H1 (cell line): ENCODE data around the gene ACTN4. TPM values are rescaled to one million over a fixed set of nuclear protein-coding genes. Genes with fewer than 3 reads are reported as not detected.

Experiments used
- CTCF ChIA-PET: fragments of 300-600 bp; sonication (Branson Sonifier 250); formaldehyde crosslinking; loops from one replicate; lab custom pipeline; 2021; ENCODE audit not compliant: partially characterized antibody; lab: Charles Lee
- POLR2A ChIA-PET: fragments of 300-600 bp; sonication (Branson Sonifier 250); formaldehyde crosslinking; loops from one replicate; lab custom pipeline; 2021; ENCODE audit warnings: inconsistent platforms; ENCODE audit not compliant: partially characterized antibody; lab: Charles Lee
- DNase-seq, 2 experiments: peaks; one replicate each; pipeline versions ENCODE4 v3.0.0 to v3.0.0-alpha.2; 2010 to 2022; ENCODE audit warnings: low spot score in 2 of 2, low read depth in 1 of 2, mixed read lengths in 1 of 2
- FAIRE-seq: peaks from 2 replicates; lab custom pipeline; 2011; peaks lifted over from hg19 to GRCh38; lab: Jason Lieb, UNC
- H2AFZ ChIP-seq: 2 replicates; pipeline ENCODE4 v1.8.1; 2012; ENCODE audit warnings: low read length, inconsistent platforms
- H2AK5ac ChIP-seq: 2 replicates; pipeline ENCODE4 v1.6.1; 2013; ENCODE audit warnings: low read depth, low read length
- H2BK120ac ChIP-seq: replicated peaks from 2 replicates; pipeline ENCODE3; 2013; ENCODE audit warnings: low read depth, low read length, inconsistent platforms
- H2BK12ac ChIP-seq: 2 replicates; pipeline ENCODE4 v1.6.1; 2013; ENCODE audit warnings: low read depth, low read length
- H2BK15ac ChIP-seq: 2 replicates; pipeline ENCODE4 v1.6.1; 2013; ENCODE audit warnings: low read length
- H2BK20ac ChIP-seq: 2 replicates; pipeline ENCODE4 v1.6.1; 2013; ENCODE audit warnings: low read length
- H2BK5ac ChIP-seq: 2 replicates; pipeline ENCODE4 v1.6.1; 2013; ENCODE audit warnings: low read depth, low read length
- H3K14ac ChIP-seq: 2 replicates; pipeline ENCODE4 v1.6.1; 2013; ENCODE audit warnings: inconsistent platforms; ENCODE audit not compliant: insufficient read length
- H3K18ac ChIP-seq: 2 replicates; pipeline ENCODE4 v1.6.1; 2013; ENCODE audit warnings: low read length; ENCODE audit errors: extremely low read depth
- H3K23ac ChIP-seq: 2 replicates; pipeline ENCODE4 v1.6.1; 2013; ENCODE audit warnings: inconsistent platforms; ENCODE audit not compliant: insufficient read length
- H3K23me2 ChIP-seq: 2 replicates; pipeline ENCODE4 v1.6.1; 2013; ENCODE audit warnings: low read depth, low read length
- H3K27ac ChIP-seq: 2 replicates; pipeline ENCODE4 v1.6.1; 2011; ENCODE audit warnings: low read depth, low read length, inconsistent platforms
- H3K27me3 ChIP-seq, 4 experiments: replicated peaks in 1 of 4; 1 replicate in 1 of 4; 2 replicates in 3 of 4; pipeline versions ENCODE4 v1.6.1 to v1.8.1; 2011 to 2013; ENCODE audit warnings: low read length in 3 of 4, mild to moderate bottlenecking in 3 of 4, inconsistent platforms in 2 of 4, mixed read lengths in 2 of 4, moderate library complexity in 1 of 4; ENCODE audit not compliant: control insufficient read depth in 3 of 4, insufficient read depth in 3 of 4; ENCODE audit errors: extremely low read depth in 1 of 4
- H3K36me3 ChIP-seq, 4 experiments: 2 replicates each; pipeline versions ENCODE4 v1.6.1 to v1.8.1; 2011 to 2013; ENCODE audit warnings: mild to moderate bottlenecking in 4 of 4, low read length in 3 of 4, moderate library complexity in 2 of 4, control low read depth in 1 of 4, inconsistent platforms in 1 of 4; ENCODE audit not compliant: insufficient read depth in 4 of 4, control insufficient read depth in 2 of 4
- H3K4ac ChIP-seq: replicated peaks from 2 replicates; pipeline ENCODE3; 2013; ENCODE audit warnings: low read length, low read depth, mixed read lengths, inconsistent platforms; ENCODE audit not compliant: insufficient read length
- H3K4me1 ChIP-seq, 4 experiments: replicated peaks in 1 of 4; 1 replicate in 1 of 4; 2 replicates in 3 of 4; pipeline versions ENCODE4 v1.6.1 to v1.8.1; 2011 to 2013; ENCODE audit warnings: low read length in 3 of 4, inconsistent platforms in 2 of 4, mixed read lengths in 1 of 4; ENCODE audit not compliant: insufficient read depth in 4 of 4, control insufficient read depth in 3 of 4
- H3K4me2 ChIP-seq, 2 experiments: 2 replicates each; pipeline versions ENCODE4 v1.6.1 to v1.8.1; 2011 to 2013; ENCODE audit warnings: low read depth in 2 of 2, low read length in 2 of 2, control low read depth in 1 of 2, inconsistent platforms in 1 of 2, mild to moderate bottlenecking in 1 of 2; ENCODE audit not compliant: insufficient read depth in 1 of 2
- H3K4me3 ChIP-seq, 4 experiments: fragments of 200-600, 300-600 bp in 1 of 4; sonication (generic), shearing (Covaris generic), sonication (Bioruptor Twin) in 1 of 4; 2 replicates each; pipeline versions ENCODE4 v1.5.1 to v1.8.1; 2011 to 2016; ENCODE audit warnings: low read length in 4 of 4, low read depth in 3 of 4, control low read depth in 2 of 4, inconsistent platforms in 2 of 4, mild to moderate bottlenecking in 2 of 4, mixed read lengths in 1 of 4, moderate library complexity in 1 of 4; ENCODE audit not compliant: insufficient read depth in 2 of 4; ENCODE audit errors: extremely low read depth in 1 of 4
- H3K56ac ChIP-seq: replicated peaks from 2 replicates; pipeline ENCODE3; 2013; ENCODE audit warnings: low read depth, mild to moderate bottlenecking, mixed read lengths, low read length, inconsistent platforms; ENCODE audit not compliant: insufficient read length
- H3K79me1 ChIP-seq: 2 replicates; pipeline ENCODE4 v1.6.1; 2013; ENCODE audit warnings: low read depth, low read length, control low read depth
- H3K79me2 ChIP-seq, 2 experiments: 2 replicates each; pipeline versions ENCODE4 v1.6.1 to v1.8.1; 2012 to 2013; ENCODE audit warnings: low read length in 2 of 2, mild to moderate bottlenecking in 2 of 2, inconsistent platforms in 1 of 2; ENCODE audit not compliant: insufficient read depth in 2 of 2, control insufficient read depth in 1 of 2
- H3K9ac ChIP-seq, 4 experiments: replicated peaks in 1 of 4; 1 replicate in 1 of 4; 2 replicates in 3 of 4; pipeline versions ENCODE4 v1.6.1 to v1.8.1; 2011 to 2013; ENCODE audit warnings: low read depth in 3 of 4, low read length in 3 of 4, control low read depth in 2 of 4, mild to moderate bottlenecking in 2 of 4, moderate library complexity in 2 of 4, inconsistent platforms in 1 of 4; ENCODE audit errors: extremely low read depth in 1 of 4
- H3K9me3 ChIP-seq, 2 experiments: 2 replicates each; pipeline versions ENCODE4 v1.6.1 to v1.8.1; 2012 to 2013; ENCODE audit warnings: mild to moderate bottlenecking in 2 of 2, moderate library complexity in 2 of 2, control low read depth in 1 of 2, inconsistent platforms in 1 of 2, low read depth in 1 of 2, low read length in 1 of 2, mixed read lengths in 1 of 2; ENCODE audit not compliant: insufficient read depth in 2 of 2
- H4K20me1 ChIP-seq, 2 experiments: replicated peaks in 1 of 2; 2 replicates each; pipeline versions ENCODE3 to v1.8.1; 2011 to 2013; ENCODE audit warnings: inconsistent platforms in 2 of 2, low read length in 2 of 2, mild to moderate bottlenecking in 1 of 2; ENCODE audit not compliant: insufficient read depth in 2 of 2, control insufficient read depth in 1 of 2
- H4K5ac ChIP-seq: 2 replicates; pipeline ENCODE4 v1.6.1; 2013; ENCODE audit warnings: low read length, low read depth, mixed read lengths, inconsistent platforms; ENCODE audit not compliant: insufficient read length
- H4K8ac ChIP-seq: 2 replicates; pipeline ENCODE4 v1.8.0; 2013; ENCODE audit warnings: mild to moderate bottlenecking, moderate library complexity, low read length, inconsistent platforms; ENCODE audit not compliant: insufficient read depth; ENCODE audit errors: extremely low read depth
- H4K91ac ChIP-seq: replicated peaks from 2 replicates; pipeline ENCODE3; 2013; ENCODE audit warnings: low read length, mixed read lengths, inconsistent platforms; ENCODE audit not compliant: insufficient read length
- RNF2 ChIP-seq: fragments of 200-900, 300-1000 bp; sonication (generic); IDR thresholded peaks from 2 replicates; pipeline ENCODE4 v1.7.1; 2016; ENCODE audit warnings: borderline replicate concordance, low read depth, mild to moderate bottlenecking, antibody characterized with exemption, low read length; ENCODE audit not compliant: poor library complexity, severe bottlenecking; ENCODE audit errors: missing control alignments
- WGBS, 2 experiments: shearing (Covaris generic) in 1 of 2; methylation state at CpG; one replicate each; pipeline versions ENCODE4 v1.1.6 to v1.1.7; 2013 to 2015; ENCODE audit warnings: low lambda C conversion rate in 2 of 2, mixed read lengths in 2 of 2, inconsistent platforms in 1 of 2, low coverage in 1 of 2, missing lambda C conversion rate in 1 of 2; ENCODE audit not compliant: insufficient replicate concordance in 2 of 2, insufficient coverage in 1 of 2, insufficient read length in 1 of 2; ENCODE audit errors: extremely low coverage in 1 of 2, missing lambda C conversion rate in 1 of 2; 5-methylcytosine and 5-hydroxymethylcytosine counted together
- polyA plus RNA-seq, 7 experiments: library from polyadenylated mRNA; depleted of rRNA in 3 of 7; stranded (reverse) in 5 of 7; unstranded in 2 of 7; fragments of >200 nt in 5 of 7; fragments of 200-250 nt in 2 of 7; gene quantifications; 1 replicate in 5 of 7; 2 replicates in 1 of 7; 4 replicates in 1 of 7; pipeline versions ENCODE4 v1.2.1 to v1.2.3, GENCODE V29; 2011 to 2013; ENCODE audit warnings: missing spikeins in 2 of 7, mixed read lengths in 2 of 7
- total RNA-seq: library from RNA; stranded (reverse); fragmentation: NEBNext Ultra II Directional; extraction: Animal tissue kit (Norgen Biotek cat#: 25700); gene quantifications from 2 replicates; pipeline ENCODE4 v1.2.1, GENCODE V29; 2021
- TF ChIP-seq, protein P1 (sequence below): IDR thresholded peaks from 2 replicates; pipeline ENCODE4 v1.6.1; 2012; ENCODE audit warnings: low read length, inconsistent platforms

The ACTN4 gene
- total and polyA plus RNA-seq, 2 of the 8 experiments (the other 6 are each of a cell fraction or from before 2014, with no cell fraction given) = 211 to 520 TPM

DNA sequence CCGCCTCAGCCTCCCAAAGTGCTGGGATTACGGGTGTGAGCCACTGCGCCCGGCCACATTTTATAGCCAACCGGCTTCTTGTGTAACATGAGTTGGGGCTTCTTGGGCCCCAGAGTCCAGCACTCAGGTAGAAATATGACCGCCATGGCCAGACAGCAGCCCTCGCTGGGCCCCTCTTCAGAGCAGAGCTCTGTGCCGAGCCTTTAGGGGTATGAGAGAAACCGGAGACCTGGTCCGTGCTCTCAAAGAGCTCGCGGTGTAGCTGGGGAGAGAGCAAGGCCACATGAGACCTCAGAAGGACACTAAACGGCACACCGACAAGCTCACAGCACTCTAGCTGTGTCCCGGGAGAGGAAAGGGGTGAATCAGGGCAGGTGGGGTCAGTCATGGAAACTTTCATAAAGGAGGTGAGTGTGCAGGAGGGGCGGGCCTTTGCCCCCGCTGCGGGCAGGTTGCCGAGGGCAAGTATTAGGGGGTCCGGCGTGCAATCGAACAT is 15.8 kb downstream of the ACTN4 start:
- H4K8ac ChIP-seq = no peak overlapping the region
- peaks cover 30% of the 10 kb centered on the region for H3K79me1 ChIP-seq
- no peaks in the 10 kb centered on the region; a peak in 1 of 8 replicates for H3K36me3 ChIP-seq
- no peak overlapping the region; the same call in 1 of the 2 replicates for H2BK15ac ChIP-seq
- H2AFZ ChIP-seq = no peak overlapping the region
- no peak overlapping the region for H3K4me3 ChIP-seq
- no peak overlapping the region for H2BK120ac ChIP-seq
- no peaks in the 10 kb centered on the region for H3K9me3 ChIP-seq
- peak overlapping the region; percentile 55 for H2AK5ac ChIP-seq
- H3K9ac ChIP-seq = no peak overlapping the region
- no peak overlapping the region for H3K23ac ChIP-seq
- H3K56ac ChIP-seq = no peak overlapping the region
- no peaks in the 10 kb centered on the region for H3K27me3 ChIP-seq
- H3K23me2 ChIP-seq = no peaks in the 10 kb centered on the region; the same call in 1 of the 2 replicates
- ChIA-PET POLR2A (interaction anchor here (0.7 to 21.5 kb wide), 8 partner anchors 8 to 189 kb away, joined by 4 to 495 read pairs (median 8); partner anchors contain the start of gene ACTN4), CTCF (interaction anchor here (0.7 to 1.5 kb wide), 10 partner anchors 10 to 147 kb away, joined by 3 to 8 read pairs (median 3); no protein-coding TSS in a partner anchor)
- FAIRE-seq (no peak), DNase-seq (no peak)
- H2BK20ac ChIP-seq = no peak overlapping the region; the same call in none of the 2 replicates
- peaks cover 18 to 91% of the 10 kb centered on the region in 2 experiments for H3K79me2 ChIP-seq
- TF ChIP-seq, protein P1, sequence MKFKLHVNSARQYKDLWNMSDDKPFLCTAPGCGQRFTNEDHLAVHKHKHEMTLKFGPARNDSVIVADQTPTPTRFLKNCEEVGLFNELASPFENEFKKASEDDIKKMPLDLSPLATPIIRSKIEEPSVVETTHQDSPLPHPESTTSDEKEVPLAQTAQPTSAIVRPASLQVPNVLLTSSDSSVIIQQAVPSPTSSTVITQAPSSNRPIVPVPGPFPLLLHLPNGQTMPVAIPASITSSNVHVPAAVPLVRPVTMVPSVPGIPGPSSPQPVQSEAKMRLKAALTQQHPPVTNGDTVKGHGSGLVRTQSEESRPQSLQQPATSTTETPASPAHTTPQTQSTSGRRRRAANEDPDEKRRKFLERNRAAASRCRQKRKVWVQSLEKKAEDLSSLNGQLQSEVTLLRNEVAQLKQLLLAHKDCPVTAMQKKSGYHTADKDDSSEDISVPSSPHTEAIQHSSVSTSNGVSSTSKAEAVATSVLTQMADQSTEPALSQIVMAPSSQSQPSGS = no peak
- no peak for TF ChIP-seq RNF2
- peak overlapping the region; percentile 30; the same call in 1 of the 2 replicates for H2BK12ac ChIP-seq
- peak overlapping the region in 1 of 2 experiments; percentile 61; a peak in 1 of 4 replicates for H3K4me2 ChIP-seq
- peak overlapping the region; percentile 96; the same call in 1 of the 2 replicates for H2BK5ac ChIP-seq
- 87% methylated on average over 22 of the region's 22 CpGs; no CpG with 5 or more reads in 1 of the 2 experiments for WGBS, 2 experiments
- H4K5ac ChIP-seq = no peak overlapping the region
- peaks cover 44 to 64% (median 52%) of the 10 kb centered on the region in 4 experiments for H3K4me1 ChIP-seq
- no peak overlapping the region for H3K4ac ChIP-seq
- no peak overlapping the region for H4K91ac ChIP-seq
- H3K27ac ChIP-seq = peak overlapping the region; percentile 27; the same call in 1 of the 2 replicates
- H3K18ac ChIP-seq = peak overlapping the region; percentile 61
- peaks cover 6 to 46% of the 10 kb centered on the region in 2 experiments for H4K20me1 ChIP-seq
- no peak overlapping the region for H3K14ac ChIP-seq
